ENCODE data around the gene TOR4A.

Gene TOR4A

GRCh38 chr9:137273611-137274320, 3.8 kb upstream of the TOR4A start:
- Histone ChIP-seq H3K4me1 (ENCODE audit: control insufficient read depth, insufficient read depth, low read length, poor library complexity, severe bottlenecking) (peaks cover 18% of the 10 kb centered on the region), H3K36me3 (ENCODE audit: control insufficient read depth, insufficient read depth, low read length) (peaks cover 28% of the 10 kb centered on the region)
- DNase-seq = no peak

GRCh38 chr9:137275203-137275587, 2.3 kb upstream of the TOR4A start:
- no peaks in the 10 kb centered on the region for H3K9me3 ChIP-seq (ENCODE audit: control insufficient read depth, low read length)
- no peak for DNase-seq
- no peak overlapping the region for H3K4me3 ChIP-seq (ENCODE audit: insufficient read depth, low read depth, low read length, poor library complexity, severe bottlenecking)
- no peak overlapping the region for H3K27ac ChIP-seq (ENCODE audit: insufficient read depth, low read length, poor library complexity, severe bottlenecking)
- peaks cover 18% of the 10 kb centered on the region for H3K4me1 ChIP-seq (ENCODE audit: control insufficient read depth, insufficient read depth, low read length, poor library complexity, severe bottlenecking)
- no peaks in the 10 kb centered on the region for H3K27me3 ChIP-seq (replicated peaks; ENCODE audit: control insufficient read depth, insufficient read depth, low read length, poor library complexity, severe bottlenecking)
- H3K36me3 ChIP-seq (ENCODE audit: control insufficient read depth, insufficient read depth, low read length) = peaks cover 21% of the 10 kb centered on the region

More at GRCh38 chr9:137273611-137274320, 3.8 kb upstream of the TOR4A start:
- Histone ChIP-seq H3K4me3 (ENCODE audit: insufficient read depth, low read depth, low read length, poor library complexity, severe bottlenecking) (no peak overlapping the region), H3K27ac (ENCODE audit: insufficient read depth, low read length, poor library complexity, severe bottlenecking) (no peak overlapping the region), H3K9me3 (ENCODE audit: control insufficient read depth, low read length) (no peaks in the 10 kb centered on the region), H3K27me3 (replicated peaks; ENCODE audit: control insufficient read depth, insufficient read depth, low read length, poor library complexity, severe bottlenecking) (no peaks in the 10 kb centered on the region)

- peaks cover 24% of the 10 kb centered on the region for H3K4me1 ChIP-seq (ENCODE audit: control insufficient read depth, insufficient read depth, low read length, poor library complexity, severe bottlenecking)
Observed at GRCh38 chr9:137275588-137276472, 1.7 kb upstream of the TOR4A start.

GRCh38 chr9:137276473-137277328, 825 bp upstream of the TOR4A start:
- Histone ChIP-seq H3K27me3 (replicated peaks; ENCODE audit: control insufficient read depth, insufficient read depth, low read length, poor library complexity, severe bottlenecking) (no peaks in the 10 kb centered on the region), H3K27ac (ENCODE audit: insufficient read depth, low read length, poor library complexity, severe bottlenecking) (no peak overlapping the region), H3K4me1 (ENCODE audit: control insufficient read depth, insufficient read depth, low read length, poor library complexity, severe bottlenecking) (peaks cover 19% of the 10 kb centered on the region), H3K36me3 (ENCODE audit: control insufficient read depth, insufficient read depth, low read length) (peaks cover 21% of the 10 kb centered on the region), H3K4me3 (ENCODE audit: insufficient read depth, low read depth, low read length, poor library complexity, severe bottlenecking) (peak overlapping the region; percentile 63), H3K9me3 (ENCODE audit: control insufficient read depth, low read length) (no peaks in the 10 kb centered on the region)
- no peak for DNase-seq

More at GRCh38 chr9:137275588-137276472, 1.7 kb upstream of the TOR4A start:
- Histone ChIP-seq H3K27me3 (replicated peaks; ENCODE audit: control insufficient read depth, insufficient read depth, low read length, poor library complexity, severe bottlenecking) (no peaks in the 10 kb centered on the region), H3K4me3 (ENCODE audit: insufficient read depth, low read depth, low read length, poor library complexity, severe bottlenecking) (no peak overlapping the region), H3K36me3 (ENCODE audit: control insufficient read depth, insufficient read depth, low read length) (peaks cover 21% of the 10 kb centered on the region), H3K27ac (ENCODE audit: insufficient read depth, low read length, poor library complexity, severe bottlenecking) (no peak overlapping the region), H3K9me3 (ENCODE audit: control insufficient read depth, low read length) (no peaks in the 10 kb centered on the region)
- no peak for DNase-seq

- no peak overlapping the region for H3K27ac ChIP-seq (ENCODE audit: insufficient read depth, low read length, poor library complexity, severe bottlenecking)
- peak overlapping the region; percentile 63 for H3K4me3 ChIP-seq (ENCODE audit: insufficient read depth, low read depth, low read length, poor library complexity, severe bottlenecking)
- peaks cover 8% of the 10 kb centered on the region for H3K36me3 ChIP-seq (ENCODE audit: control insufficient read depth, insufficient read depth, low read length)
- H3K4me1 ChIP-seq (ENCODE audit: control insufficient read depth, insufficient read depth, low read length, poor library complexity, severe bottlenecking) = peaks cover 19% of the 10 kb centered on the region
- H3K27me3 ChIP-seq (replicated peaks; ENCODE audit: control insufficient read depth, insufficient read depth, low read length, poor library complexity, severe bottlenecking) = no peaks in the 10 kb centered on the region
- DNase-seq = no peak
- no peaks in the 10 kb centered on the region for H3K9me3 ChIP-seq (ENCODE audit: control insufficient read depth, low read length)
Observed at GRCh38 chr9:137278061-137278701, 655 bp downstream of the TOR4A start.

GRCh38 chr9:137278721-137279711, 1.5 kb downstream of the TOR4A start:
- Histone ChIP-seq H3K27ac (ENCODE audit: insufficient read depth, low read length, poor library complexity, severe bottlenecking) (no peak overlapping the region), H3K9me3 (ENCODE audit: control insufficient read depth, low read length) (no peaks in the 10 kb centered on the region), H3K36me3 (ENCODE audit: control insufficient read depth, insufficient read depth, low read length) (peaks cover 5% of the 10 kb centered on the region), H3K27me3 (replicated peaks; ENCODE audit: control insufficient read depth, insufficient read depth, low read length, poor library complexity, severe bottlenecking) (no peaks in the 10 kb centered on the region), H3K4me3 (ENCODE audit: insufficient read depth, low read depth, low read length, poor library complexity, severe bottlenecking) (no peak overlapping the region), H3K4me1 (ENCODE audit: control insufficient read depth, insufficient read depth, low read length, poor library complexity, severe bottlenecking) (peaks cover 19% of the 10 kb centered on the region)
- DNase-seq = no peak

GRCh38 chr9:137279741-137280473, 2.4 kb downstream of the TOR4A start:
- Histone ChIP-seq H3K27me3 (replicated peaks; ENCODE audit: control insufficient read depth, insufficient read depth, low read length, poor library complexity, severe bottlenecking) (no peaks in the 10 kb centered on the region), H3K9me3 (ENCODE audit: control insufficient read depth, low read length) (no peaks in the 10 kb centered on the region), H3K27ac (ENCODE audit: insufficient read depth, low read length, poor library complexity, severe bottlenecking) (no peak overlapping the region), H3K4me1 (ENCODE audit: control insufficient read depth, insufficient read depth, low read length, poor library complexity, severe bottlenecking) (peaks cover 19% of the 10 kb centered on the region), H3K36me3 (ENCODE audit: control insufficient read depth, insufficient read depth, low read length) (peaks cover 5% of the 10 kb centered on the region), H3K4me3 (ENCODE audit: insufficient read depth, low read depth, low read length, poor library complexity, severe bottlenecking) (no peak overlapping the region)
- no peak for DNase-seq

- Histone ChIP-seq H3K4me3 (ENCODE audit: insufficient read depth, low read depth, low read length, poor library complexity, severe bottlenecking) (no peak overlapping the region), H3K4me1 (ENCODE audit: control insufficient read depth, insufficient read depth, low read length, poor library complexity, severe bottlenecking) (peaks cover 19% of the 10 kb centered on the region), H3K36me3 (ENCODE audit: control insufficient read depth, insufficient read depth, low read length) (peaks cover 5% of the 10 kb centered on the region), H3K27ac (ENCODE audit: insufficient read depth, low read length, poor library complexity, severe bottlenecking) (no peak overlapping the region), H3K9me3 (ENCODE audit: control insufficient read depth, low read length) (no peaks in the 10 kb centered on the region), H3K27me3 (replicated peaks; ENCODE audit: control insufficient read depth, insufficient read depth, low read length, poor library complexity, severe bottlenecking) (no peaks in the 10 kb centered on the region)
- no peak for DNase-seq
Observed at GRCh38 chr9:137280474-137281344, 3.2 kb downstream of the TOR4A start.

Measured in effector memory CD4-positive, alpha-beta T cell (primary cell).